HG03108 (cell line): ENCODE measurements around the gene CST6.
"Not testable (repeated sequence)": the region's sequence is repeated elsewhere in the genome, so short reads cannot be mapped to it uniquely, and the experiment has no call there.

Source experiments
- ATAC-seq: cut with Tn5 transposase; IDR thresholded peaks from one replicate; pipeline ENCODE4 v1.9.1; 2021; ENCODE audit warnings: moderate library complexity; ENCODE audit not compliant: unreplicated experiment

CST6 gene

DNA sequence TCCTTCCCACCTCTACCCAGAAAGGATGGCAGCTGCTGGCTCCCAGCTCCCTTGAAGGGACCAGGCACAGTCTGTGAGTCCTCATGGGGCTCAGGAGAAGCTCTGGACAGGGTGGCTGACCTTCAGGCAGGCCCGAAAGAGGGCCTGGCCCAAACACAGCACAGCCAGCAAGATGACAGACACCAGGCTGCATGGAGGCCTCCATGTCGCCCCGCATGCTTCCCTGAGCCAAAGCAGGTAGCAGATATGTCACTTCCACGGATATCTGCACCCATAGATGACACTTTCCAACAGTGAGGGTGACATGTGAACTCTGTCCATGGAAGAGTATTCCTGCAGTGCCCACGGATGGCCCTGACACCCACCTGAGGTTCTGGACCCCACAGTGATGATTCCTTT, 28.2 kb upstream of the CST6 start:
- ATAC-seq, result no peak

- ATAC-seq, result no peak
Observed at GRCh38 chr11:65987336-65987735, 24.5 kb upstream of the CST6 start.

- peak; percentile 94 for ATAC-seq
Observed at GRCh38 chr11:65988791-65989592, 22.8 kb upstream of the CST6 start.

DNA sequence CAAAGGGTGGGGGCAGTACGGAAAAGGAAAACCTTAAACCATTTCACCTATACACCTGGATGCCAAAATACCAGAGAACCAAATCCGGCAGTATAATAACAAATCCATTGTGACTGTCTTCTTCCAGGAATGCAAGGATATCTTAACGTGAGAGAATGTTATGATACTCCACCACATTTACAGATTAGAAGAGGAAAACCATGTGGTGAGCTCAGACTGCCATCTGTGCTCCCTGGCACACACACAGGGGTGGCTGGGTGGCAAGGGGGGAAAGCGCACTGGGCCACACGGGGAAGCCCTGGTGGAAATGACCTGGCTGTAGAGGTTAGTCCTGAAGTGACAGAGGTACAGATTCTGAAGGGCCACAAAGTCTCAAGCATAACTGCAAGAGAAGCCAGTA, 19.8 kb upstream of the CST6 start:
- ATAC-seq, result no peak

- no peak for ATAC-seq
Observed at GRCh38 chr11:65997286-65997685, 14.5 kb upstream of the CST6 start.

DNA sequence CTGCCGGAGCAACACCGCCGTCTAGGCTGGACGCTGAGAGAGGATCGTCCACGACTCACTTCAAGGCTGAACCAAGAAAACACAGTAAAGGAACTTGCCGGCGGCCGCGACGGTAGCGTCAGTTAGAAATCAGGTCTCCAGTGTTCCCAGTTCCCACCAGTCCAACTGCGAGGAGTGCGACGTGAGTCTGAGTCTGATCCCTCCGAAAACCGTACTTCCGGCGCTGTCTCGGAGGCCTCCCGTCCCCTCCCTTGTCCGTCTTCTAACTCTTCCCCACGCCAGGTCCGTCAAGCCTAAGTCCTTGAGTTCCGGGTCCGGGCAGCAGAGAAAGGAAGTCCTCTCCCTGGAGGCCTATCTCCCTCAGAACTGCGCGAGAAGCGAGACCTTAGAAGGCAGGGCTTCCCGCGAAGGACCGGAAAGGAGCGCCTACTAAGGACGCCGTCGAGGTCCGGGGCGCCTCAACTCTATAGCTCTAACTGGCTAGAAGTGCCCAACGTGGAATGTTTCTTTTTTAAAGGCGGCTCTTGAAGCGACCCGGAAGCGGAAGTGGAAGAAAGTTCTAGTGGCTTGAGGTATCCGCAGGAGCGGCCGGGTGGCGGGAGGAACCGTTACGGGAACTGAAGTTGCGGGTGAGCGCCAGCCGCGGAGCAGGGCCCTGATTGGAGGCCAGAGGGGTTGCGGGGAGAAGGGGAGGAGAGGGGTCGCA, 9.7 kb upstream of the CST6 start, which contains the start of the genes BANF1 and EIF1AD:
BANF1 (plus strand) TSS at position 562 of the 706 bp plus-strand sequence. CDS start 748 bp downstream, outside the sequence.
EIF1AD (minus strand) TSS at position 216 of the 706 bp plus-strand sequence. CDS start 1,768 bp downstream, outside the sequence.
- peak; percentile 80 for ATAC-seq

DNA sequence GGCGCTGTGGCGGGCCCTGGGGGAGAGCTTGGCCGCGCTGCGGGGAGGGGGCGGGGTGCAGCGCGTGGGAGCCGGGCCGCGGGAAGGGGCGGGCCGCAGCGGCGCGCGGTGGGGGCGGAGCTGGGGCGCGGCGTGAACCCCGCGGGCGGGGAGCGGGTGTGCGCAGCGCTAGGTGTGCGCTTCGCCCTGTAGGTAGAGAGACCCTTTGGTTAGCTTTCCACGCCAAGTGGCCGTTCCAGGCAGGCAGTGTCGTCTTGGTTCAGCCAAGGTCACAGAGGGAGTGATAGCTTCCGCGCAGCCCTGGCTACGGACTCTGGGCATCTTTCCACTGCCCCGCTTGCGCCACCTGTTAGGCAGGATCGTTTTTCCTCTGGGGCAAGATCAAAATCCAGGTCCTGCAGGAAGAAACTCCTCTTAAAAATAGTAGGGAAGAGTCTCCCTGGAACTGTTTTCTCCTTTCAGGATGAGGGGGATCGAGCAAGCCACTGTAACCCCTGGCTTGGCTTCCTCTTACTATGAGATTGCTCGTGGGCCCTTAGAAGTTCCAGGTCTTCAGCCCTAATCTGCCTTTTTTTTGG, 9.1 kb upstream of the CST6 start:
- ATAC-seq, result peak; percentile 31

DNA sequence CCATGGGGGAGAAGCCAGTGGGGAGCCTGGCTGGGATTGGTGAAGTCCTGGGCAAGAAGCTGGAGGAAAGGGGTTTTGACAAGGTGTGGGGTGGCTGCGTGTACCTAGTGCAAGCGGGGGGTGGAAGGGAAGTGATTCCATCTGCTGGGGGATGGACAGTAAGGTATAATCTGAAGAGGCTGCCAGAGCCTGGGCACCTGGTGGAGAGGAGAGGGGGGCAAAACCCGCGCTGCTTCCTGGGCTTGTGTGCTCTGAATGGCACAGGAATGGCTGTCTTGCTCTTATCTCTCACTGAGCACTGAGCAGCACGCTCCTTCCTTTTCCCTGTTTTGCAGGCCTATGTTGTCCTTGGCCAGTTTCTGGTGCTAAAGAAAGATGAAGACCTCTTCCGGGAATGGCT, 8.5 kb upstream of the CST6 start:
- no peak for ATAC-seq

DNA sequence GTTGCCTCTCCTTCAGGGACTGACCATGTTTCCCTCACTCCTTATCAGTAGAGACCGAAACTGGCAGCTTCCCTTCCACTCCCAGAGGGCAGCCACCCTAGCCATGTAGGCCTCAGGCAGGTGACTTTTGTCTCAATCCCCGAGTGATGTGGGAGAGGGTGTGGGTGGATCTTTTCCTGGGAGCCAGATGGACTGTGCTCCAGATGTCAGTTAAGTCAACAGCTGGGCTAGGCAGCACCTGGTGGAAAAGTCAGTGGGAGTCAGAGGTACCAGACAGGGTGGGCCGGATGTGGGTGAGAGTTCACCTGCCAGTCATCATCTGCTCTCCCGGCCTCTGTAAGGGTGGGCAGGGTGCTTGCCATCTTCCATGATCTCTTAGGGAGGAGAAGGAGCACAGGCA, 7.6 kb upstream of the CST6 start:
- ATAC-seq, result no peak

GRCh38 chr11:66006134-66006890, 5.5 kb upstream of the CST6 start:
- no peak for ATAC-seq

DNA sequence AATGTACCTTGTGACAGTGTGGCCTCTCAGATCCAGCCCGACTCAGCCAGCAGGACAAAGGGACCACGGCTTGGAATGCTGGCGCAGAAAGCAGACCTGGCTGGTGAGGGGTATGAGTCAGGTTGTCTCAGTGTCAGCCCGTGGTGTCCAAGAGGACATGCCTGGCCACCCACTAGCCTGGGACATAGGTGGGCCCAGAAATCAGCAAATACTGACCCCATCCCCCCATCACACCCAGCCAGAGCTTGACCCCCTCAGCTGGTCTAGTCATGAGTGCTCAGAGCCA, 5.0 kb upstream of the CST6 start:
- ATAC-seq, result no peak

DNA sequence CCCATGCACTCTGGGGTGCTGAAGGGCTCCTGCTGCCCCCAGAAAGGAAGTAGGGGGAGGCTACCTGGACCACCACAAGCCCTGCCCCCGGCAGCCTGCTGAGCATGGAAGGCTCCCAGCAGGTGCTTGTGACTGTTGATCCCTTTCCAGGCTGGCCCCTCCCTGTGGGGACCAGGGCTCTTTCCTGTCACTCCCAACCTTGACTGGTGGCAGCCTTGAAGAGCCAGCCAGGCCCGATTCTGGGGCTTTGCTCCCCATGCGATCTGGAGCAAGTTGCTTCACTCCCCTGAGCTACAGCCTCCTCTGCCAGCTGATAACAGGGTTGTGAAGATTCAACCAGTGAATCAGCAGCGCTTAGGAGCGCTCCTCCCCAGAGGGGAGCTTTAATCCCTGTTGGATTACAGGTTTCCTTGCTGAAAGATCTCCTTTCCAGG, 4.6 kb upstream of the CST6 start:
- no peak for ATAC-seq

- ATAC-seq, result no peak
Observed at GRCh38 chr11:66008095-66008467, 3.7 kb upstream of the CST6 start.

DNA sequence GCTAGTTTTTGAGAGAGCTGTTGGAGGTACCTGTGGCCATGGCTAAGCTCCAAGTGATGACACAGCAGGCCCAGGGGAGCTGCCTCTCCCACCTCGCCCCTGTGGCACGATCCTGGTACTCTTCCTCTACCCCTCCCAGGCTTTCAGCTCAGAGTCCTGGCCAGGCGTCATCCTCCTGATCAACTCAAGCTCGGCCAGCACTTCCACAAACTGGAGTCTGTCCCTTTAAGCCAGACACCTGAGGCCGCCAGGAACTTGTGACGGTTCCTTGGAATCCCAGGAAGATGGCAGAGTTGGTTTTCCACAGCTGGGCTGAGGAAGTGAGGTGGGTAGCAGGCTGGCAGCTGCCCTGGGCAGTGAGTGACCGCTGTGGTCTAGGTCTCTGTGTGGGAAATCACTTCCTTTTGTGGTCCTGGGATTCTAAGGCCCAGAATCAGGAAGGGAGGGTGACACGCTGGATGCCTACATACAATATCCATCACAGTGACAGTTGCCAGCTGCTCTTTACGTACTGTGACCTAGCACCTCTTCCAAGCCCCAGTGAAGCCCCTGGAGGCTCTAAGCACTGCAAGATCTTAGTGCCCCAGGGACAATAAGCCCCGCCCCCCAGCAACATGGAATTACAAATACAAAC, 3.2 kb upstream of the CST6 start:
- no peak for ATAC-seq

GRCh38 chr11:66010036-66010435, 1.8 kb upstream of the CST6 start:
- not testable (repeated sequence) for ATAC-seq

DNA sequence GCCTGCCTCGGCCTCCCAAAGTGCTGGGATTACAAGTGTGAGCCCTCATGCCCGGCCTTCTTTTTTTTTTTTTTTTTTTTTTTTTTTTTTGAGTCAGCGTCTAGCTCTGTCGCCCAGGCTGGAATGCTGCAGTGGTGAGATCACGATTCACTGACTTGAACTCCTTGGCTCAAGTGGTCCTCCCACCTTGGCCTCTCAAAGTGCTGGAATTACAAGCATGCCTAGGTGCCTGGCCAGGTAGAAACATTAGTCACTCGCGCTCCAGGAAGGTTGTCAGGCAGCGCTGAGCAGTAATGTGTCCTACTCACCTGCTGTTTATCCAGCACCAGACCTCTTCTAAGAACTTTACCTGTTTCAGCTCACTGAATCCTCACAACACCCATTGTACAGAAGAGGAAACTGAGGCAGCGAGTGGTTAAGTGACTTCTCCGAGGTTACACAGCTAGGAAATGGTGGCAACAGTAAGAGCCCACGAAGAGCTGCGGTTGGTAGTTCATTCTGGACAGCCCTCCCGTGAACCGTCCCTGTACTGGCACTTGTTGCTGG, 496 bp upstream of the CST6 start:
- no peak for ATAC-seq

- ATAC-seq, result no peak
Observed at GRCh38 chr11:66012371-66012945, 650 bp downstream of the CST6 start.

DNA sequence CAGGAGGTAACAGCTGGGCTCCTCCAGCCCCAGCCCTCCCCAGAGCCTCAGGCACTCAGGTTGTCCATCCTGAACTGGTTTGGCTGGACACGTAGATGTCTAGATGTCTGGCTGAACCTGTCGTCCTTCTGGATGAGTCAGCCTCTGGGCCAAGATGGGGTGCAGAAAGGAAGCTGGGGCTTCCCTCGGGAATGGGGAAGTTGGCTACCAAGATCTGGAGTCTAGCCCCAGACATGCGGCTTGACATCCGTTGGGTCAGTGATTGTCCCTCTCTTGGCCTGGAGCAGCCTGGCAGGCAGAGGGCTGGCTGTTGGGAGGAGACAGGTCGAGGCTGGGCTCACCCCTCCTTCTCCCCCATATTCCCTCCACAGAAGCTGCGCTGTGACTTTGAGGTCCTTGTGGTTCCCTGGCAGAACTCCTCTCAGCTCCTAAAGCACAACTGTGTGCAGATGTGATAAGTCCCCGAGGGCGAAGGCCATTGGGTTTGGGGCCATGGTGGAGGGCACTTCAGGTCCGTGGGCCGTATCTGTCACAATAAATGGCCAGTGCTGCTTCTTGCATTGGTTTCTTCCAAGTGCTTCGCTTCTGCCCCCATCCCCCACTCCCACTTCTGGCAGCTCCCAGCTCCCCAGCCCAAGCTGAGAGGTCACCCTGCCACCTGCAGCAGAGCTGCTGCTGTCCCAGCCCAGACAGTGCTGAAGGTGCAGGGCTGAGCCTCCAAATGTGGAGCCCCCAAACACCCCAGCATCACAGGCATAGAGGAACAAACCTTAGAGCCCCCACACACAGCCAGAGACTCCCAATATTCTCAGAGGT, 1.3 kb downstream of the CST6 start:
- ATAC-seq, result no peak

DNA sequence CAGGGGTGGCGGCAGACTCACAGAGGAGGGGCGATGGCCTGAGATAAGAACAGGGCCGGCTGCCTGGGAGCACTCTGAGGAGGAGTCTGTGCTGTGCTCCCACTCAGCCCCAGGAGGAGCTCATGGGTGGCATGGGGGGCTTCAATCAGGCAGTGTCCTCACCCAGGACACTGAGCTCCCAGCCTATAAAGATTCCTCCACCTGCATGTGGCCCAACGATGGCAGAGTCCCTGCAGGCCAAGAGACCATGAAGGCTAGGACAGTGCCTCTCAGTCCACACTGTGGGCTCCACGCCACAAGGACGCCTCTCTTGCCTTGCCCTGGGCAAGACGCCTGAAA, 1.9 kb downstream of the CST6 start:
- ATAC-seq, result no peak
